Fibroblast of the aortic adventitia (primary cell): Measurements from ENCODE around the gene CRACDL. TPM values are rescaled to one million over a fixed set of nuclear protein-coding genes. Genes with fewer than 3 reads are reported as not detected.

Experiments used
- DNase-seq: peaks from one replicate; pipeline ENCODE4 v3.0.0-alpha.2; 2010; ENCODE audit warnings: low read depth
- H3K4me3 ChIP-seq: 2 replicates; pipeline ENCODE4 v1.5.1; 2011; ENCODE audit warnings: low read depth, mild to moderate bottlenecking, control low read depth, low read length, moderate library complexity
- CTCF ChIP-seq: IDR thresholded peaks from 2 replicates; pipeline ENCODE4 v1.5.1; 2011; ENCODE audit warnings: mild to moderate bottlenecking, low read length, control low read depth, inconsistent platforms; ENCODE audit not compliant: insufficient read depth
- total RNA-seq: library from RNA; depleted of rRNA; stranded (reverse); fragments of >200 nt; gene quantifications from 2 replicates; pipeline ENCODE4 v1.2.3, GENCODE V29; 2012; ENCODE audit warnings: low replicate concordance

Gene CRACDL
- total RNA-seq, 1 donor: not detected

- no peak for DNase-seq
- no peak for TF ChIP-seq CTCF
- no peak overlapping the region for H3K4me3 ChIP-seq
Observed at GRCh38 chr2:98907966-98908905, 27.8 kb downstream of the CRACDL start.

GRCh38 chr2:98907385-98907784 lies 28.6 kb downstream of the CRACDL start:
- H3K4me3 ChIP-seq: no peak overlapping the region
- TF ChIP-seq CTCF: no peak
- no peak for DNase-seq

- TF ChIP-seq CTCF: no peak
- no peak for DNase-seq
- no peak overlapping the region for H3K4me3 ChIP-seq
Observed at GRCh38 chr2:98903767-98904485, 32.1 kb downstream of the CRACDL start.

- DNase-seq: no peak
- no peak overlapping the region for H3K4me3 ChIP-seq
- TF ChIP-seq CTCF: no peak
Observed at GRCh38 chr2:98903064-98903355, 33.0 kb downstream of the CRACDL start.

- no peak for TF ChIP-seq CTCF
- H3K4me3 ChIP-seq: no peak overlapping the region
- DNase-seq: no peak
Observed at GRCh38 chr2:98902209-98903063, 33.6 kb downstream of the CRACDL start.

- no peak overlapping the region for H3K4me3 ChIP-seq
- DNase-seq: no peak
- TF ChIP-seq CTCF: no peak
Observed at GRCh38 chr2:98901702-98902101, 34.3 kb downstream of the CRACDL start.
